ENCODE results near the gene R3HCC1L.

The R3HCC1L gene

DNA sequence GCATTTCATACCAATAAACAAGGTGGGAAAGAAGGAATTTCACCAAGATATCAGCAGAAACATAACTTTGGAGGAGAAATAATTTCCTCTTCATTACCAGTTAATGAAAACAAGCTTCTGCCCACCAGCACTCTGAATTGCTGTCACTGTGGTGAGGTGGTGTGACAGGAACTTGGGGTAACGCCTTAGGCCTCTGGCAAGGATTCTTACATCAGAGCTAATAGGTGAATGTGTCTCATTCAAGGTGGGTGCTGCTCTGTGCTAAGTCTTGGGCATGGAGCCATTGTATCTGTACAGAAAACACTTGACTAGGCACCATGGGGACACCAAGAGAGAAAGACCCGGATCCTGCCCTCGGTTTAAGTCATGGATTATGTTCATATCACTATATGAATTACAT, 141.9 kb downstream of the R3HCC1L start:
- no peak for DNase-seq (ENCODE audit: low spot score)

DNA sequence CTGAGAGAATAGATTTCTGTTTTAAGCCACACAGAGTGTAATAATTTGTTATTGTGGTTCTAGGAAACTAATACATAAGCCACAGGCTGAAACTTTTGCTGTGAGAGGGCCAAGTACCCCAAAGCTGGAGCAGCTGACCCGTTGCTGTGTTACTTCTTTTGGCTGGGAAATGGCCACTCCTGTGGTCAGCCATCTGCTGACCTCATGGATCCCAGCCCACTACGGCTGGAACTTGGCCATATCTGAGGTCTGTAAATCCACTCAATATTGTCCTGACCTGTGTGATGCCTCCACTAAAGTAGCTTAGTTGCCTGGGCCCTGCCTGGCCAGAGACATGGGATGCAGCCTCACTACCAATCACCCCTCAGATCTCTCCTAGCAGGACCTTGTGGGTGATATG, 151.0 kb downstream of the R3HCC1L start:
- DNase-seq (ENCODE audit: low spot score) = no peak

- DNase-seq (ENCODE audit: low spot score) = no peak
Measured at GRCh38 chr10:98286419-98286818, 152.0 kb downstream of the R3HCC1L start.

GRCh38 chr10:98287321-98287720, 152.9 kb downstream of the R3HCC1L start:
- DNase-seq (ENCODE audit: low spot score) = no peak

DNA sequence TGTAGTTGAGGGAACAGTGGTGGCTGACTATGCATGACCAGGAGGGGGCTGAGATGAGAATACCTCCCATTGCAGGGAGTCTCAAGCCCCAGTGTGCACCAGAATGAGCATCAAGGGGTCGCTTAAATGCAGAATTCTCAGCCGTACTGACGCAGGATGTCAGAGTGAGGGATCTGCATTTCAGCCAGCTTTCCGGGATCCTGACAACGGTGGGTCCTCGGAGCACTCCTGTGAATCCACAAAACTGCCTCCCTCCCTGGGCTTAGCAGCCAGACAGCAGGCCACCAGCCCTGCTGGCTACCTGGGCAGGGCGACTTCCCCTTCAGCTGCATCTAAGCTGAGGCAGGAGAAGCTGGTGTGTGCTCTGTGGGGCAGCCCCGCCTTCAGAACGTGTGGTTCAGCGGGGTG, 155.3 kb downstream of the R3HCC1L start:
- no peak for DNase-seq (ENCODE audit: low spot score)

DNA sequence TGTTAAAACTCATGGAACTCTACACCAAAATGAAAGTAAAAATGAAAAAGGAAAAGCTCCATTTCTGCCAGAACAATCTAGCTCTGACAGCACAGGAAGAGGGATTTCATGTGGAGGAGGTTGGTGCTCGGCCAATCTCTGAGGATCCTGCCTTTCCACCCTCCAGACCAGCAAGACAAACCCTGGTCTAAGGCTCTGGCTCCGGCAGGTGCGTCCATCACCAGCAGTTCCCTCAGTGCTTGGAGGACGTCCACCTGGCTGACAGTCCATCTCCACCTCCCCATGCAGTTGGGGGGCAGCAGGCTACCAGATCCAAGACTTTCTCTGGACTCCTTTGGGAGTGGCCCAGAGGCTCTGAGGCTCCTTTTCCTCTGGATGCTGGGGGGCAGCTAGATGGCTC, 158.5 kb downstream of the R3HCC1L start:
- DNase-seq (ENCODE audit: low spot score) = no peak

- DNase-seq (ENCODE audit: low spot score) = no peak
Measured at GRCh38 chr10:98293550-98294269, 159.3 kb downstream of the R3HCC1L start.

DNA sequence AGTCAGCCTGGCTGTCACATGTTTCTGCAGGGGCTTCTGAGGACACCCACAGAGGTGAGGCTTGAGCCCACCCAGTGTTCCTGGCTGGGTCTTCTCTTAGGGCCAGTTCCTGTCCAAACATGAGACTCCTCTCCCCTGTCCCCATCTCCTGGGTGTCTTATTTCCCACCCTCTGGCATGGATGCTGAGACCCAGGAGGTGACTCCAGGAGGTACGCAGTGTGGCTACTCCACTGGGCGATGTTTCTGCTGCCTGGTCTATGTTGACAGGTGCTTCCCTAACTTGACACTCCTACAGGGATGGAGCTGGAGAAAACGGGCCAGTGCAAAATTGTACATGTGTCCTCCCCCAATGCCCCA, 159.8 kb downstream of the R3HCC1L start:
- DNase-seq (ENCODE audit: low spot score) = no peak
